ENCODE results near the gene WBP2. TPM values are rescaled to one million over a fixed set of nuclear protein-coding genes. Genes with fewer than 3 reads are reported as not detected.

WBP2 gene
- total RNA-seq, 2 experiments from 2014 or later: 29.9 to 117 TPM

GRCh38 chr17:75832164-75832651 is 22.9 kb downstream of the WBP2 start:
- intact Hi-C loops (cut with micrococcal nuclease; ENCODE audit: unreplicated experiment): no loop called here
- TF ChIP-seq CTCF (conservative IDR thresholded peaks at IDR 0.05; ENCODE audit: low read length): no peak
- TF ChIP-seq EZH2phosphoT487 (IDR thresholded peaks at IDR 0.05; ENCODE audit: borderline replicate concordance, low read depth, low read length): no peak

GRCh38 chr17:75831032-75831571 is 24.0 kb downstream of the WBP2 start:
- Histone ChIP-seq H3K9me3 (ENCODE audit: low read length) (no peaks in the 10 kb centered on the region), H3K36me3 (ENCODE audit: insufficient read depth, low read length) (peaks cover 5% of the 10 kb centered on the region; the same call in 1 of the 2 replicates), H3K79me2 (ENCODE audit: insufficient read depth, low read depth, low read length) (no peaks in the 10 kb centered on the region), H3K27ac (ENCODE audit: low read depth, low read length, poor library complexity, severe bottlenecking) (no peak overlapping the region), H4K20me1 (ENCODE audit: insufficient read depth, low read length) (no peaks in the 10 kb centered on the region), H2AFZ (ENCODE audit: low read length) (no peak overlapping the region), H3K4me3 (ENCODE audit: low read depth, low read length, poor library complexity, severe bottlenecking) (no peak overlapping the region), H3K4me1 (ENCODE audit: insufficient read depth, low read length, poor library complexity, severe bottlenecking) (peaks cover 30% of the 10 kb centered on the region), H3K9me2 (ENCODE audit: insufficient read depth, low read length) (no peaks in the 10 kb centered on the region), H3K4me2 (ENCODE audit: low read length) (no peak overlapping the region)
- TF ChIP-seq CTCF (conservative IDR thresholded peaks at IDR 0.05; ENCODE audit: low read length) (no peak), EZH2phosphoT487 (IDR thresholded peaks at IDR 0.05; ENCODE audit: borderline replicate concordance, low read depth, low read length) (no peak)
- POLR2A ChIA-PET: interaction anchor here (0.6 to 1.5 kb wide), 2 partner anchors 17 to 51 kb away, joined by 3 to 4 read pairs; no protein-coding TSS in a partner anchor
- DNase-seq (ENCODE audit: low spot score): no peak
- BruUV-seq (replicated peaks): no TSS peak
- CTCF ChIA-PET (ENCODE audit: unreplicated experiment): interaction anchor here (1.3 to 1.6 kb wide), 2 partner anchors 14 to 51 kb away, joined by 4 read pairs; no protein-coding TSS in a partner anchor
- intact Hi-C loops (cut with micrococcal nuclease; ENCODE audit: unreplicated experiment): no loop called here

More at GRCh38 chr17:75832164-75832651, 22.9 kb downstream of the WBP2 start:
- DNase-seq (ENCODE audit: low spot score): no peak
- ChIA-PET CTCF (ENCODE audit: unreplicated experiment) (no interaction called here), POLR2A (interaction anchor here (0.5 to 1.5 kb wide), 4 partner anchors 16 to 943 kb away, joined by 3 to 6 read pairs (median 3); no protein-coding TSS in a partner anchor)
- no peaks in the 10 kb centered on the region for H3K79me2 ChIP-seq (ENCODE audit: insufficient read depth, low read depth, low read length)
- peak overlapping the region; percentile 36 for H3K27ac ChIP-seq (ENCODE audit: low read depth, low read length, poor library complexity, severe bottlenecking)
- BruUV-seq (replicated peaks): no TSS peak
- H3K4me2 ChIP-seq (ENCODE audit: low read length): peak overlapping the region; percentile 53
- H3K4me1 ChIP-seq (ENCODE audit: insufficient read depth, low read length, poor library complexity, severe bottlenecking): peaks cover 23% of the 10 kb centered on the region
- peak overlapping the region; percentile 30 for H3K4me3 ChIP-seq (ENCODE audit: low read depth, low read length, poor library complexity, severe bottlenecking)
- H3K9me2 ChIP-seq (ENCODE audit: insufficient read depth, low read length): no peaks in the 10 kb centered on the region
- no peaks in the 10 kb centered on the region for H3K9me3 ChIP-seq (ENCODE audit: low read length)
- no peaks in the 10 kb centered on the region for H4K20me1 ChIP-seq (ENCODE audit: insufficient read depth, low read length)
- H3K36me3 ChIP-seq (ENCODE audit: insufficient read depth, low read length): no peaks in the 10 kb centered on the region
- H2AFZ ChIP-seq (ENCODE audit: low read length): peak overlapping the region; percentile 15; the same call in 1 of the 2 replicates

All from OCI-LY7 (cell line).